ENCODE measurements around the gene SERINC1. TPM values are rescaled to one million over a fixed set of nuclear protein-coding genes. Genes with fewer than 3 reads are reported as not detected.

SERINC1 gene
- total and polyA plus RNA-seq, 9 donors, result 125 to 207 (median 160) TPM

DNA sequence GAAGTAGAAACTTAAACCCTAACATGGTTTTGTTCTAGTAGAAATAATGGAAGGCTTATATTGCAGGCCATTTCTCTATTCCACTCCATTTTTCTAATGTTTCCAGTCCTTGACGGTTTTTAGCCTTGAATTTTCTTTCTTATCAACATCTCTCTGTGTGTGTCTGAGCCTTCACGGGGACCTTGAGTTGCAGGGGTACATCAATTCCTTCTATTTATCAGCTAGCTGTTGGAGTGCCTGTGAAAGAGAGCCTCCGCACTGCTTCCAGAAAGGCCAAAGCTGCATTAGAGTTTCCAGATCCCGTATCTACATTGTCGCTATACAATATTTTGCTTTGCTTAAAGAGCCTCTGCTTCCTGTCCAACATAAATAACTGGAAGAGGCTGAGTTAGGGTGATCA, 77.6 kb downstream of the SERINC1 start:
- no peak for DNase-seq
- WGBS, 3 donors, result 22 to 45% (median 29%) methylated on average over 5 of the region's 5 CpGs
- no peaks in the 10 kb centered on the region for H3K27me3 ChIP-seq
- peak overlapping the region in 1 of 2 donors; percentile 33 for H3K27ac ChIP-seq
- no peaks in the 10 kb centered on the region for H3K9me3 ChIP-seq
- H3K4me1 ChIP-seq (ENCODE audit: insufficient read depth), result no peaks in the 10 kb centered on the region
- H3K4me3 ChIP-seq, result no peak overlapping the region
- intact Hi-C loops (cut with DNase I), result no loop called here
- H3K36me3 ChIP-seq, result no peaks in the 10 kb centered on the region
- no peak for TF ChIP-seq POLR2A (IDR thresholded peaks at IDR 0.05)
- no peak for TF ChIP-seq CTCF (IDR thresholded peaks at IDR 0.05)
- TF ChIP-seq EP300 (IDR thresholded peaks at IDR 0.05), result no peak

GRCh38 chr6:122393351-122393896, 78.2 kb downstream of the SERINC1 start:
- 67 to 81% (median 74%) methylated on average over 8 of the region's 8 CpGs for WGBS, 3 donors
- intact Hi-C loops (cut with DNase I), result no loop called here
- H3K27ac ChIP-seq, result no peak overlapping the region

More at GRCh38 chr6:122393351-122393896, 78.2 kb downstream of the SERINC1 start:
- H3K4me3 ChIP-seq, result no peak overlapping the region
- DNase-seq, result no peak
- H3K4me1 ChIP-seq (ENCODE audit: insufficient read depth), result no peaks in the 10 kb centered on the region
- TF ChIP-seq EP300 (IDR thresholded peaks at IDR 0.05) (no peak), POLR2A (IDR thresholded peaks at IDR 0.05) (no peak), CTCF (IDR thresholded peaks at IDR 0.05) (no peak)
- no peaks in the 10 kb centered on the region for H3K27me3 ChIP-seq
- no peaks in the 10 kb centered on the region for H3K9me3 ChIP-seq
- no peaks in the 10 kb centered on the region for H3K36me3 ChIP-seq

Small RNA genes lying within 50 kb of the gene (small RNA-seq; reads per million reads assigned to genes)
- not detected for gene Z99129.1

Other genes with a start within 250 kb of the SERINC1 start
- gene HSF2, start 72.2 kb downstream of the SERINC1 start, total RNA-seq, result 10 to 100 TPM; 14.0 to 28.1 (median 17.3) TPM
- 10 to 100 TPM; 15.1 to 18.3 TPM for gene HSF2, start 72.2 kb downstream of the SERINC1 start, polyA plus RNA-seq
- 1 to 10 TPM in 3 of 7 donors, under 1 TPM in 3, not detected in 1; 0.36 to 2.7 (median 1.1) TPM for gene PKIB, start 138.6 kb upstream of the SERINC1 start, total RNA-seq
- gene PKIB, start 138.6 kb upstream of the SERINC1 start, polyA plus RNA-seq, result under 1 TPM; 0.97 to 0.99 TPM

All from ovary (tissue), 9 donors.